HG03103 (cell line): ENCODE measurements around the gene TFPI2.
"Not testable (repeated sequence)": the region's sequence is repeated elsewhere in the genome, so short reads cannot be mapped to it uniquely, and the experiment has no call there.

ENCODE experiments used
- ATAC-seq: cut with Tn5 transposase; IDR thresholded peaks from one replicate; pipeline ENCODE4 v1.9.1; 2021; ENCODE audit warnings: low read depth; ENCODE audit not compliant: unreplicated experiment

TFPI2 gene, protein sequence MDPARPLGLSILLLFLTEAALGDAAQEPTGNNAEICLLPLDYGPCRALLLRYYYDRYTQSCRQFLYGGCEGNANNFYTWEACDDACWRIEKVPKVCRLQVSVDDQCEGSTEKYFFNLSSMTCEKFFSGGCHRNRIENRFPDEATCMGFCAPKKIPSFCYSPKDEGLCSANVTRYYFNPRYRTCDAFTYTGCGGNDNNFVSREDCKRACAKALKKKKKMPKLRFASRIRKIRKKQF

DNA sequence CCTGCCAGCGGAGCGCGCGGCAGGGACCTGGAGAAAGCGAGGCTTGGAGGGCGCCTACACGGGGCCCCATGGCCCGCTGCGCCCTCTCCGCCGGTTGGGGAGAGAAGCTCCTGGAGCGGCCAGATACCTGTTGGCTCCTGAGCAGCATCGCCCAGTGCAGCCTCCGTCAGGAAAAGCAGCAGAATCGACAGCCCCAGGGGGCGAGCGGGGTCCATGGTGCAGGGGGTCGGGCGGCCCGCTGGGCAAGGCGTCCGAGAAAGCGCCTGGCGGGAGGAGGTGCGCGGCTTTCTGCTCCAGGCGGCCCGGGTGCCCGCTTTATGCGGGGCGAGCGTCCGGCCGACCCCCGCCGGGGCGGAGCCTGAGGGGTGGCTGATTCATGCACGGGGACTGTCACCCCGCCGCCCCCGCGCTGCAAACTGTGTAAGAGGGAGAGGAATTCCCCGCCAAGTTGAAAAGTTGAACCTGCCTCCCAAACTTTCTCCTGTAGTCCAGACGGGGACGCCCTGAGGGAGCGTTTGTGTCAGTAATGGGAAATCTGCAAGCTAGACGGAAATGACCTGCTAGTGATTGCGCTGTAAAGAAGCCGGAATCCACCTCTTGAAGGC lies at the start of gene TFPI2:
TSS of gene TFPI2 (minus strand) at position 290 of the 605 bp plus-strand sequence. CDS start at position 215, 75 bp downstream.
- peak; percentile 42 for ATAC-seq

DNA sequence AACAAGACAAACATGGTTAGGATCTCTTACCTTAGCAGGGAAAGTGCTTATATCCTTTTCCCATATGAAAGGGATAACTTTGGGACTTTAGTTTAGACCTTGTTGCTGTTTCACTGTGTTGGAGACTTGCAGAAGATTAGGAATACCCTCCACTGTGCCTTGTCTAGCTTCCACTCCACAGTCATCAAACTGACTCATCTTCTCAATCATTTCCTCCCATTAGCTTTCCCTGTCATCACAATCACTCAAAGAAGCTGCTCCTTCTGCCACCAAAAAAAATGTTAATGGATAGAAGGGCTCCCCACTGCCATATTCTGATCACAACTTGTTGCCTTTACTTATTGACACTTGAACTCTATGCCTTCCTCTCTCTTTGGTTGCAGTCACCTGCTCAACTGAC lies 47.7 kb upstream of the TFPI2 start:
- no peak for ATAC-seq

DNA sequence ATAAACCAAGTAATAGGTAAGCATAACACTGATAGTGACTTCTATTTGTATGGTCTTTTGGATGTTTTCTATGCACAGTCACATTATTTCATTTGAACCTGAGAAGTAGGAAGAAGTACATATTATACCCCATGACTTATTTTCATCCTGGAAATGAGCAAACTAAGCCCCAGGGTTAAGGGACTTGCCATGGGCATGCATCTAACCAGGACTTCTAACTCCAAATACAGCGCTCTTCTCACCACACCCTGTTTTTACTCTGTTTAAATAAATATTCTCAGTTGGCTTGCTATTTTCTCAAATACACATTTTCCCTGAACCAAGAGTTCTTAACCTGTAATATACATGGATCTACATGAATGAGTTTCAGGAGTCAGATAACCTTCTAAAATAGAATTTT lies 47.3 kb upstream of the TFPI2 start:
- no peak for ATAC-seq

DNA sequence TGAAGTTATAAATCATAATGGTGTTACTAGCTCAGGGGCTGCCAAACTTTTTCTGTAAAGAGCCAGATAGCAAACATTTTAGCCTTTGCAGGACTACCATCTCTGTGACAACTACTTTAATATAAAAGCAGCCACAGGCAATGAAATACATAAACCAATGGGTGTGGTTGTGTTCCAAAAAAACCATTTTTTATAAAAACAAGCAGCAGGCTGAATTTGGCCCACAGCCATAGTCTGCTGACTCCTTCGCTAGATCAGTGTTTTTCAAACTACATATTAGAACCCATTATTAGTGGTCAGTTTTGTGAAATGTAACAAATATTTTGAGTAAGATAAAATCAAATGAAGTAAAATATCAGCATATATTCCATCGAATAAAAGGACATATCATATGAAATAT lies 44.5 kb upstream of the TFPI2 start:
- no peak for ATAC-seq

DNA sequence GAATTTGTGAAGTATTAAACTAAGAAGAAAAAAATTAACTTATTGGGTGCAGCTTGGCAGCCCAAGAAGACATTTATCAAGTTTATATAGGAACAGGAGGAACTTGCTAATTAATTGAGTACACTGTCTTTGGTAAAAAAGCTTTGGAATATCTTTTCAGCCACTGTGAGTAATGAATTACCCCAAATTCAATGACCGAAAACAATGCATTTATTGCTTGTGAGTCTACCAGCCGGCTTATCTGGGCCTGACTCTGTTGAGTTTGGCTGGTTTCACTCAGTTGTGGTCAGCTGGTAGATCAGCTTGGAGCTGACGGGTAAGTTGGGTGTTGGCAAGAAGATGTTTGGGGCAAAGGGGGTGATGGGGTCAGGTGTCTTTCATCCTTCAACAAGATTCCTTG lies 42.6 kb upstream of the TFPI2 start:
- ATAC-seq = no peak

DNA sequence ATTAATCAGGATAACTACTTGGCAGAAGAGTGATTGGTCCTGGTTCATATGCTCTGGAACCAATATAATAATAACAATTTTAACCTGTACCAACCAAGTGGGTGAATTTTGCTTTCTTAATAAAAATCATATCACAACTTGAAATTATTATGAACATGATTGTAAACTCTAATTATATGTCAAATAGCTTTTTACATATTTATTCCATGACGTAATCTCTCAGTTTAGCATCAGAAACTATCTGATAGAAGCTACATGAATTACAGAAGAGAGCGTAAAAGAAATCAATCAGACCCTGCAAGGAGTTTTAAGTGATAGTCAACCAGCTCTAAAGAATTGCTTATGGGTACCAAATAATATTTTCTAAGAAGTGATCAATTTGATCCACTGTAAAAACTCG lies 41.1 kb upstream of the TFPI2 start:
- no peak for ATAC-seq

DNA sequence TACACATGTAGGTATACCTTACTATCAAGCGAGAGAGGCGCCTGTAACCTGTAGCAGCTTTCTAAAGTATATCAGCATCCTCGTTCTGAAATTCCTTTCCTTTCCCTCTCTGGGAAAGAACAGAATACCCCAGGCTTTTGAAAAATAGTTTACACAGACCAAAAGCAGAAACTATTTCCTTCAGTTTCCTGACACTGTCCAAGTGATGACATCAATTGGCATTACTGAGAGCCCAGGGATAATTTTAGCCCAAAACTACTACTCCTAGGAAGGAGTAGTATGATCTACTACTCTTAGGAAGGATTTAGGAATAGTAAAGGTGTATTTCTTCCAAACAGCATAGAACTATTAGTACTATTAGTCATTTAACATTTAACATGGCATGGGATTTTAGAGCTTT lies 37.0 kb upstream of the TFPI2 start:
- no peak for ATAC-seq

DNA sequence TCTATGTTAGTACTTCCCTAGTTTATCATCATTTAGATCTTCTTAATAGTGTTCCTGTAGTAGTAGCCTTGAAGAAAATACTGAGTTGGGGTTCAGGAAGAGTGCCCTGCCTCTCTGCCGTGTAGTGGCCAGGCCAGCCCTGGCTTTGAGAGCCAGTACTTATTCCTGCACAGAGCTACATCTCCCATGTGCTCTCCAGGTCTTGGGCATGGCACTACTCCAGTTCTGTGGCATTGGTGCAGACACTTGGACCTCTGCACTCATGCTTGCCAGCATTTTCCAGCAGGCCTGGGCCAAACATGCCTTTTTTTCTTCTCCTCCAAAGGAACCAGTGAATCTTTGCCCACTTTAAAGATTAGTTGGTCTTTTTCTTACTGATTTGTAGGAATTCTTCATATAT lies 36.2 kb upstream of the TFPI2 start:
- no peak for ATAC-seq

DNA sequence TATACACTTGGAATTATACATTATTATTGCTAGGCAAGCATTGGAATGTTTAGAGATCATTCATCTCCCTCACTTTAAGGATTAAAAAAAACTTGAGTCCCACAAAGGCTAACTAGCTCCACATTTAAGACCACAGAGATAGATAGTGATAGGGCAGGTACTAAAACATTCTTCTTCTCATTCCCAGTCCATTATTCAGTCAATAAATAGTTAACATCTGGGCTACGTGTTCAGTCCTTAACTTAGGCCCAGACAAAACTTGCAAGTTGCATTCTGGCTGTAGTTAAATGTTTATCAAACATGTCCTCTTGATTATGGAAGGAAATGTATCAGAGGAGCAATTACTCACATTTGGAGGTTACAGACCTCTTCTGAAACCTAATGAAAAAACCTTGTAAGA lies 33.4 kb upstream of the TFPI2 start:
- ATAC-seq = no peak

DNA sequence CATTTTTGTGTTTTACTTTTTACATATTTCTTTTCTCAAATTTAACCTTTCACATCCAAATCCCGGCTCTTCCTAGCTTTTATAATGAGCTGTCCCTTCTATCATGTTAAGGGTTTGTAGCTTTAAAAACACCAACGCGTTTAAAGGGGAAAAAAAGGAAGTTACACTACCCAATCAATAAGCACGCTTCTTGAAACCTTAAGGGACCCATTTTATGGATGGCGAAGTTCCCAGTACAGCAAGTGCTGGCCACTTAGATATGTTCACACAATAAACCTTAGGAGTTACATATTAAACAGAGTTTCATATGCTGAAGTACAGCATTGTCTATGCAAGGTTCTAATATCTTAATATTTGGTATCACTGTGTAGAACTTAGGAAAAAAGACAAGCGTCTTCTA lies 32.7 kb upstream of the TFPI2 start:
- ATAC-seq = no peak

DNA sequence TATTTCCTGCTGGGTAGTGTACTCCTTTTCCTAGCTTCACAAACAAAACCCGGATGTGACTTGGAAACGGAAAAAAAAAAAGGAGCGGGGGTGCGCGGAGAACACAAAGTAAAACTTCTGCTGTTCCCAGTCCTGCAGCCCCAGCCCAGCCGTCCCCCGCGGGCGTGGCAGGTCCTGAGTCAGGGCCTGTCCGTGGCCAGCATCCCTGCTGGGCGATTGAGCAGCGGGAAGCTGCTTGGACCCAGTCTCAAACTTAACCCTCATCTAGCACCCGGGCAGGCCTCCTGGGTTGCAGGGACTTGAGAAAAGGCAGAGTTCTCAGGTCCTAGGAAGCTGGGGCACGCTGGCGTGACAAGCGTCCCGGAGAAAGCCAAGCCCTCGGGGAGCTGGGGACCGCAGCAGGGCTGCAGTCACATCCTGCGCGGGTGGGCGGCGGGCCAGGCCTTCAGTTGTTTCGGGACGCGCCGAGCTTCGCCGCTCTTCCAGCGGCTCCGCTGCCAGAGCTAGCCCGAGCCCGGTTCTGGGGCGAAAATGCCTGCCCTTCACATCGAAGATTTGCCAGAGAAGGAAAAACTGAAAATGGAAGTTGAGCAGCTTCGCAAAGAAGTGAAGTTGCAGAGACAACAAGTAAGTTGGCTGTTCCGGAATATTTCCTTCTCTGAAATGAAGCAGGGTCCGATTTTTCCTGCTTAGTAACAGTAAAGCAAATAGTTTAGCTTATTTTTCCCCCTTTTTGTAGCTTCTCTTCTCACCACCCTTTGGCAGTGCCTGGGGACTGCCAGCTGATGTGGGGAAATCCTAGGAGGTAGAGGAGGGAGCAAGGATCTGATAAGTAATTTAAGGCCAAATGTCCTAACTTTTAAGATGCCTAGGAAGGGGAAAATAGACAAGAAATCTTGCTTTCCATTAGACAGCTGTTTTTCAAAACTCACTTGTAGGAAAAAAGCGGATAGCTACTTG lies 31.3 kb upstream of the TFPI2 start, which contains the start of gene GNG11:
TSS of gene GNG11 (plus strand) at position 129 of the 960 bp plus-strand sequence. CDS start at position 532, 403 bp downstream.
- ATAC-seq = peak; percentile 89

DNA sequence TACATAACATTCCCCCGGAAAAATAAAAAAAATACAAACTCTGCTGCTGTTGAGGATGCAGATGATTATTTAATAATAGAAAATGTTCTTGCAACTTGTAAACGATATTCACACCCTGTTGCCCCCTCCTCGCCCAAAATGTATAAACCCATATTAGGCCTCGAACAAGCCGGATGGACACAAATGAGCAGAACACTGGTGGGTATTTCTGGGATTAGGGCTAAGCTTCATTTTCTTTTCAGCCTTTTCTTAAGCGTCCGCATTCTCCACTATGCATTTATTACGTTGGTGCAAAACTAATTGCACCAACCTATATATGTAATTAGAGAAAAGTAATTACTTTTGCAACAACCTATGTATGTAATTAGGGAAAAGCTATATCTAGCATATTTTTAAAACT lies 30.6 kb upstream of the TFPI2 start:
- ATAC-seq = no peak

DNA sequence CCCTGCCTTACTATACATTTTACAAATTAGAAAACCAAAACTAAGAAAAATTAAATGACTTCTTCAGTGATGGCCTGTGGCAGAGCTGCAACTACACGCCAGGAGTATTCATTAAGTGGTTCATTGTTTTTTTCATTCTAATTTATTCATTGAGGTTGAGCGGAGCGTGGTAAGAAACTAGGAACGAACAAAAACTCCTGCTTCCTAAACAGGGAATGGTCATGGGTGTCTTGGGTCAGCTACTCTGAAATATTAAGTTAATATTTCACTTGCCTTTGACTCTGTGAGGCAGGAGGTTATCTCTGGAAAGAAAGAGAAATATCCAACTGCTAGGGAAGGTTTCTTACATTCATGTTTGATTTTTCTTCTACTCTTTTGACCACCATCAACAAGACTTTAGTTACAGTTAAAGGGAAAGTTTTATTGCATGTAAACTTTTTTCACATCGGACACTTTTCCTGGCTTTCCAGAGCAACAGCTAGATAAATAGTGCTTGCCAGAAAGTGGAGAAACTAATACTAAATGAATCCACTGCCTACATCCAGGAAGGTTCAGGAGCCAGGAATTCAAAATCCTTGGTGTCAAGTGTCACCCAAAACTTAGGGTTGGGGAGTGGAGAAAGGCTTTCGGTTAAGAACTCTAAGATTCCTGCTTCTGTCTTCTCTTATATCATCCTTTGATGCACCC lies 30.1 kb upstream of the TFPI2 start:
- ATAC-seq = no peak

DNA sequence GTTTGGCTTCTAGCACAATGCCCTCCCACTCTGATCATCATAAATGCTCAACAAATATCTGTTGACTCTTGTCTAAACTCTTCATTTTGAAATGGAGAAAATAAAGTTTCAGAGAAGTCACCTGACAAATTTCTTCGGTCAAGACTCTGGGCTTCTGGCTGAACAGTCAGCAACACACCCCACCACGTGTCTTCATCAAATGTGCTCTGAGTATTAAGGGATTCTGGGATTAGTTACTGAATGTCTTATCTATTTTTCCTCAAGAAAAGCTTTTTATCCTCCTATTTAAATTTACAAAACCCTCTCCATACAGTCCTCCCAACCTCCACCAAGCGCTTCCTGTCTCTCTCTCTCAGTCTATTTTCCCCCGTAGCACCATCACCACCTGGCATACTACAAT lies 25.8 kb upstream of the TFPI2 start:
- ATAC-seq = not testable (repeated sequence)

DNA sequence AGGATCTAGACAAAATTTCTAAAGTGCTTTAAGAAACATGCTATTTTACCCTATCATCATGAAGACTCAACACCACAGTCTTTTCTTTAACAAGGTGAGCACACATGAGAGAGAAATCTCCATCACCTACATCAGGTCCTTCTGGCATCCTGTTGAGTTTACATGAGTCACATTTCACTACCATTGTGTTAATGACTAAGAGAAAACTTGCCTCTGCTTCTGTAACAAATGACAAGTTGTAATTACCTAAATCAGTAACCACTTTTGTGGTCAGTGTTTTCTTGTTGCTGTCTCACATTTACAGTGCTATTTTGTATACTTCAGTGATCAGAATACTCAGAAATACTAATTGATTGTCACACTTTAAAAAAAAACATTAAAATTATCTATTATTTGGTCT lies 25.3 kb upstream of the TFPI2 start:
- ATAC-seq = not testable (repeated sequence)

DNA sequence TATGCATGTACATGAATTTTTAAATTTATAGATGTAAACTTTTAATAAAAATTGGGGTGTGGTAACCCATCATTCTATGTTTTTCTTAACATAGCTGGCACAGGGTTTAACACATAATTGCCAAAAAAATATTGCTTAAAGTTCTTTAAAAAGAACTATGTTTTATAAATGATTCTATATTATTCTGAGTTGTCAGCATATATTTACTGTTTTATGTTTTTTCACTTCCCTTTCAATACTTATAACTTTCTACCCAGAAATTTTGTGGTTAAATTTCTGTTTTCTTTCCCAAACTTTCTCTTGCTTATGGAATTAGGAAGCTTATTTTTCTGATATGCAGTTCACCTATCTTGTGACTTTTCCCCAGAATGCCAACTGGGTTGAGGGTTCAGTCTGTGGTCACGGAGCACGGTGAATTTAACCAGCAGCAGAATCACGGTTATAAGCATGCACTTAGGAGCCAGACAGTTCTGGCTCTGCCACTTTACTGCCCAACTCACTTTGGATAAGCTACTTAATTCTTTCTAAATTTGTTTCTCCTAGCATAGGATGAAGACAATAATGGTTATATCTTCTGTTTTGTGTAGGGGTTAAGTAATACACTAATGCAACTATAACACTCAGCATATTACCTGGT lies 24.8 kb upstream of the TFPI2 start:
- ATAC-seq = not testable (repeated sequence)

DNA sequence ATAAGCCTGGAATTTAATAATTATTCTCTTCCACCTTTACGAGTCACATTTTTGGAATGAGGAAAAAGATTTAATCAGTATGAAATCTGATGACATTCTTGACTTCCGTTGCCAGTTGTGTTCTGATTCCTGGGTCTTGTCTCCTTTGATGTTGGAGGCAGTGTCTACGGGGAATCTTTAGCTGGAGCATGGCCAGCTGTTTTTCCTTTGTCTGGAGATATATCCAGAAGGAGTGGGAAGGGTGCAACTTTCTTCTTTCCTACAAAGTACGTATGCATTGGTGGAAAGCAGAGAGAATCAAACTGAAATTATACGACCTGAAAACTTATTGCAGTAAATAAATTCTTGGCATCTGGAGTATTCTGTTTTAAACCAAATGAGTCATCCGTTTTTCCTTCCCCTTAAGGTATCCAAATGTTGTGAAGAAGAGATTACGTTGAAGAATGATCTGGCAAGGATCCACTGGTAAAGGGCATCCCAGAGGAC lies 24.1 kb upstream of the TFPI2 start:
- no peak for ATAC-seq

DNA sequence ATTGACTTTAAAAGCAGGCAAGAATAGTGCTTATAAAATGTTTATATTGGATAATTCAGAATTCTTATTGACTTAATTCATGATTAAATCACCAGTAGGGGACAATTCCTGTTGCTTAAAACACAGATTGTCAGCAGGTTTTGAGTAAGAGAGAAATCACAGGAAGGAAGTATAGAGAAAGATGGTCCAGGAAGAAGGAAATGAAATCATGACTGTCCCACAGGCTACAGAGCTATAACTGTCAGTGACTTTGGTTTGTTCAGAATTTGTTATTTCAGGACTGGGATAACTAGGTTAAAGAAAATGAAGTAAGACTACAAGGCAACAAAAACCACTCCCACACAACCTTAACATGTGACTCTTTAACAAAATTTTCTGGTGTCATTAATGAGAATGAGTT lies 22.6 kb upstream of the TFPI2 start:
- no peak for ATAC-seq

DNA sequence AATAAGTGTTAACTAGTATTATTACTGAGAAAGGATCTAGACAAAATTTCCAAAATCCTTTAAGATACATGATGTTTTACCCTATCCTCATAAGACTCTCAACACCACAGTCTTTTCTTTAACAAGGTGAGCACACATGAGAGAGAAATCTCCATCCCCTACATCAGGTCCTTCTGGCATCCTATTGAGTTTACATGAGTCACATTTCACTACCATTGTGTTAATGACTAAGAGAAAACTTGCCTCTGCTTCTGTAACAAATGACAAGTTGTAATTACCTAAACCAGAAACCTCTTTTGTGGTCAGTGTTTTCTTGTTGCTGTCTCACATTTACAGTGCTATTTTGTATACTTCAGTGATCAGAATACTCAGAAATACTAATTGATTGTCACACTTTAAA lies 21.1 kb upstream of the TFPI2 start:
- ATAC-seq = not testable (repeated sequence)

DNA sequence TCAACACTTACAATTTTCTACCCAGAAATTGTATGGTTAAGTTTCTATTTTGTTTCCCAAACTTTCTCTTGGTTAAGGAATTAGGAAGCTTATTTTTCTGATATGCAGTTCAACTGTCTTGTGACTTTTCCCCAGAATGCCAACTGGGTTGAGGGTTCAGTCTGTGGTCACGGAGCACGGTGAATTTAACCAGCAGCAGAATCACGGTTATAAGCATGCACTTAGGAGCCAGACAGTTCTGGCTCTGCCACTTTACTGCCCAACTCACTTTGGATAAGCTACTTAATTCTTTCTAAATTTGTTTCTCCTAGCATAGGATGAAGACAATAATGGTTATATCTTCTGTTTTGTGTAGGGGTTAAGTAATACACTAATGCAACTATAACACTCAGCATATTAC lies 20.7 kb upstream of the TFPI2 start:
- ATAC-seq = not testable (repeated sequence)
